Renal cortex interstitium (tissue), 11 donors: ENCODE data around the gene CHRNB1. TPM values are rescaled to one million over a fixed set of nuclear protein-coding genes. Genes with fewer than 3 reads are reported as not detected.

Source experiments
- DNase-seq, 11 donors: peaks; one replicate each; pipeline ENCODE4 v3.0.0-alpha.2; 2013; ENCODE audit warnings: low read depth in 9 of 11, low spot score in 4 of 11; ENCODE audit errors: extremely low read depth in 1 of 11
- polyA plus RNA-seq, 3 donors: library from polyadenylated mRNA; unstranded; fragments of 120-200 nt; gene quantifications; one replicate each; pipeline ENCODE4 v1.2.1, GENCODE V29; 2013; ENCODE audit not compliant: insufficient read length in 3 of 3

CHRNB1 gene
- polyA plus RNA-seq, 3 donors: 9.3 to 10.7 (median 10.4) TPM

- DNase-seq: no peak
Observed at GRCh38 chr17:7429722-7430121, 15.1 kb upstream of the CHRNB1 start.

GRCh38 chr17:7431231-7431630 is 13.6 kb upstream of the CHRNB1 start:
- DNase-seq: no peak

GRCh38 chr17:7432296-7432695 is 12.6 kb upstream of the CHRNB1 start:
- no peak for DNase-seq

GRCh38 chr17:7435676-7436555 is 8.9 kb upstream of the CHRNB1 start:
- DNase-seq: no peak

GRCh38 chr17:7436556-7437368 is 8.1 kb upstream of the CHRNB1 start:
- DNase-seq: peak in 3 of 11 donors; percentile 69 to 82 (median 74)

- DNase-seq: no peak
Observed at GRCh38 chr17:7437369-7437863, 7.4 kb upstream of the CHRNB1 start.

GRCh38 chr17:7437950-7438614 is 6.8 kb upstream of the CHRNB1 start:
- DNase-seq: no peak

GRCh38 chr17:7438656-7439460 is 6.0 kb upstream of the CHRNB1 start:
- no peak for DNase-seq

GRCh38 chr17:7439462-7440112 is 5.3 kb upstream of the CHRNB1 start, which contains the start of gene FGF11:
Gene FGF11 (plus strand): TSS chr17:7439512. CDS start chr17:7439621, 109 bp downstream.
- DNase-seq: no peak

GRCh38 chr17:7440113-7440833 is 4.6 kb upstream of the CHRNB1 start:
- DNase-seq: no peak

GRCh38 chr17:7440834-7441195 is 4.0 kb upstream of the CHRNB1 start:
- DNase-seq: no peak

GRCh38 chr17:7441266-7441665 is 3.6 kb upstream of the CHRNB1 start:
- no peak for DNase-seq

GRCh38 chr17:7442142-7442541 is 2.7 kb upstream of the CHRNB1 start:
- no peak for DNase-seq

- no peak for DNase-seq
Observed at GRCh38 chr17:7443499-7444485, 1.1 kb upstream of the CHRNB1 start.

- DNase-seq: no peak
Observed at GRCh38 chr17:7445619-7445968, 733 bp downstream of the CHRNB1 start.

GRCh38 chr17:7448461-7448860 is 3.6 kb downstream of the CHRNB1 start:
- no peak for DNase-seq
